Measurements from ENCODE around the gene KRT73.

KRT73 gene

DNA sequence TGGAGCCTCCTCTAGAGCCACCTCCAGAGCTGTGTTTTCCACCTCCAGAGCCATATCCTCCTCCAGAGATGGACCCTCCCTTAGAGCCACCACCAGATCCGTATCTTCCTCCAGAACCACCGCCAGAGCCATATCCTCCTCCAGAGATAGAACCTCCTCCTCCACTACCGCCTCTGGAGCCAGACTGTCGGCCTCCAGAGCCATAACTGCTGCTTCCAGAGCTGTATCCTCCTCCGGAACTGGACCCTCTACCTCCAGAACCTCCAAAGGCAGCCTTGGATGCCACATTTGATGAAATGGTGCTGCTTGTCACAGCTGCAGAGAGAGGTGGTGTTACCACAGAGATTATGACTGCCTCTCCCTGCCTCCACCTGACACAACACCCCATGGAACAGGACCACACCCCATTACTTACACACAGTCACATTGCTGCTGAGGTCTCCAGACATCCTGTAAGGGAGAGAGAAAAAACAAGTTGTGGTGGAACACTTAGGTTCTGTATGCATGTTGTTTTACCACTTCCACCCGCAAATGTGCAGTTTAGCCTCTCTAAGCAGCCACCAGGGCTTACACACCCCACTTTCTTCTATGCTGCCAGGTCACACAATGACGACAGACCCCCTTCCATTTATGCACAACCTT, 26.9 kb upstream of the KRT73 start:
- DNase-seq (ENCODE audit: low read depth): peak; percentile 9

DNA sequence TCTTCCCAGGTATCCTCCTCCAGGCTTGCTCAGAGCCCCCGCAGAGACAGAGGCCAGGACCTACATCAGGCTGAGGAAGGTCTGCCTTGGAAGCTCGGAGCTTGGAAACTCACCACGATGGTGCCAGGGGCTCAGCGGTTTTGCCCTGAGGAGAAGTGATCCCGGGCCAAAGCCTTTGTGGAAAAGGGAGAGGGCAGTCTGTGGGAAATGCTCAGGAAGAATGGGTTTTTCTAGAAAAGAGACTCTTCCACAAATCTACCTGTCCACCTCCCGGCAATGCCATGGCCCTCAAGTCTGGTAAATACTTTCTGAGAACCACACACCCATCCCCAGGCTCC, 25.7 kb upstream of the KRT73 start:
- no peak for DNase-seq (ENCODE audit: low read depth)

DNA sequence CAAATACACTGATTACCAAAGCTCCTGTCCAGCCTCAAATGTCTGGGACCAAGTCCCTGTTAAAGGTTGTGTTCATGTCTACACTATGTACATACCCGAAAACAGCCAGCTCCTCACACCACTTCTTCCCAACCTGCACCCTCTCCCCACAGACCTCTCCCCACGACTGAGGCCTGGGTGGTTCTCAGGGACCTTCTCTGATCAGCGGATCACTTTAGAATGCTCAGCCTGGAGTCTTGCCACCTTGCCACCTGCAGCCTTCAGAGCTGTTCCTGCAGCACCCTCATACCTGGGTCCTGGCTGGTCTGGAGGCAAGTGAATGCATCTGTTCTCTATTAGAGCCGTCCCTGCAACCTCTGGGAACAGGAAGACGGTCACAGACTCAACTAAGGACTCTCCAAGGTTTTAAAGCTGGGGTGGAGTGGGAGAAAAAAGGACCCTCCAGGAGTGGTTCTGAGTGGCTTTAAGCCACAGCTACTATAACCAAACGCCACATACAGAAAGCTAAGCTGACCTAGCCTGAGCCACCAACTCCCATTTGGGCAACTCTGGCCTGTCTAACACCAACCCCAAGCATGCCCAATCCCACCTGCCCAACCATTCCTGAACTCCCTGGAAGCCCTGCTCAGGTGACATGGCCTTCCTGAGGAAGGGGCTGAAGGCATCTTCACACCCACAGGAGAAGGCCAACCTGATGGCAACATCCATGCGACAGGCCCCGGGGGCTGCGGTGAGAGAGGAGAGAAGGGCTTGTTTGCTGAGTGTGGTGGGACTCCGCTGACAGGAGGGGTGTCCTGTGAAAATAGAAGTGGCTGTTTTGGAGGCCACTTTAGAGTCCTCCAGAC, 25.1 kb upstream of the KRT73 start:
- DNase-seq (ENCODE audit: low read depth): no peak

DNA sequence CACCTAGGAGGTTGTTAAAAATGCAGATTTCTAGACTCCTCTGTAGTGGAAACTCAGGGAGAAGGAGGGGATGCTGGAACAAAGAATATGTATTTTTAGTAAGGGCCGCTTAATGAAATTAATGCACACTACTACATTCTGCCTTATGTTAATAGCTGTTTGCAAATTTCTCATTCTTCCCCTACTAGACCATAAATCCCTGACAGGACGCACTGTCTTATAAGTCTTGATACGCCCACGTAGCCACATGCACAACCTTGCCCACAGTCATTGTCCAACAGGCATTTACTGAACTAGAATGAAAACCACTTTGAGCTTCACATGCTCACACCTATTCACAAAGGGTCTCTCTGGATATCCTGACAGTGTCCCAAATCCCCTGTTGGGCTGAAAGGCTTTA, 23.1 kb upstream of the KRT73 start:
- no peak for DNase-seq (ENCODE audit: low read depth)

DNA sequence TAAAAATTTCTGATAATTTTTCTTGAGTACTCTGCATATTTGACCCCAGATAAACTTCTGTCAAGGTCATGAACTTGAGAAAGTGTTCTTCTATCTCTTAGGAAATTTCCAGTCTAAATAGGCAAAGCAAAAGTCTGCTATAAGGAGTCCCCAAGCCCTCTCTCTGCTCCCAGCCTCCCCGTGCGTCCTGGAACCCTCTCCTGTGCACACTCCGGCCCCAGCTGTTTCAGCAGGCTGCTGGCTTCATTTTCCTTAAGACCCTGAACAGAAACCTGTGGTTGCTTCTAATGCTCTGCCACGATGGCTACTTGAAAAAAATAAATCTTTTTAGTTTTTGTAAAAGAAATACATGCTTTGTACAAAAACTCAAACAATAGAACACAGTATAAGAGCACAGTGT, 18.9 kb upstream of the KRT73 start:
- DNase-seq (ENCODE audit: low read depth): no peak

DNA sequence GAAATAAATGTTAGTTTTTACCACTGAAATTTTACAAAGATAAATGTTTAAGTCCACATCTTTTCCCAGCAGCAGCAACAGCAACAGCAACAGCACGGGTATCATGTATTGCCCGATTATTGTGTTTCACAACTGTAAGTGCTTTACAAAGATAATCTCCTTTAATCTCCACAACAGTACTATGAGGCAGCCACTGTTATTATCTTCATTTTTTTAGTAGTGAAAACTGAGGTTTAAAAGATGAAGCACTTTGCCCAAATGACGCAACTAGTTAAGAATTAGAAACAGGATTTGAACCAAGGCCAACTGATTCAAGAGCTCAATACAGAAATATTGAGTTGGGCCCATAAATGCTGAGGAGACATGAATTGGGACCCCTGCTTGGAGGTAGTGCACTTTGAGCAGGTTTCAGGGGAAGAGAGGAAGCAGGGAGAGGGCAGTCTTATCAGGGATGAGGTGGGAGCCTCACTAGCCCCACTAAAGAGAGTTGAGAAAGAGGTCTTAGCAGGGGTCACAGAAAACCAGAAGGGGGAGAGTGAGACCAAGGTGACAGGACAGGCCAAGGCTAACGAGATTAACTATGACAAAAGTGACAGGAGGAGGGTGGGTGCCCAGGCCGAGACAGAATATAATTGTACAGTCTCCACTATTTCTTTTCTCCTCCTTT, 18.4 kb upstream of the KRT73 start:
- DNase-seq (ENCODE audit: low read depth): no peak

DNA sequence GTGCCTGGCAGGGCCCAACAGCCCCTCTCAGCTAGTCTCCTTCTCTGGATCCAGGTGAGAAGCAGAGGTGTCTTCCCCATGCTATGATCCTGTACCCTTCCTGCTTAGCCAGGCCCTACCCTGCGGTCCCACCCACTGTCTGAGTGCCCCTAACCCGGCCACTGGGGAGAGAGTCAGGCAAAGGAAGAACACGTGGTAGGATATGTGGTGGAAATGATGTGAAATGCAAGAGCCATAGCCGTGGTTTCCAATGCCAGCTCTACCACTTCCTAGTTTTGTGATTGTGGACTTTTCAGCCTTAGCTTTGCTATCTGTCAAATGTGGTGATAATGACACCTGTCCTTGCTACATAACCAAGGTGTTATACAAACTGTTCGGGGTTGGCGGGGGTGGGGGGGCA, 17.8 kb upstream of the KRT73 start:
- no peak for DNase-seq (ENCODE audit: low read depth)

DNA sequence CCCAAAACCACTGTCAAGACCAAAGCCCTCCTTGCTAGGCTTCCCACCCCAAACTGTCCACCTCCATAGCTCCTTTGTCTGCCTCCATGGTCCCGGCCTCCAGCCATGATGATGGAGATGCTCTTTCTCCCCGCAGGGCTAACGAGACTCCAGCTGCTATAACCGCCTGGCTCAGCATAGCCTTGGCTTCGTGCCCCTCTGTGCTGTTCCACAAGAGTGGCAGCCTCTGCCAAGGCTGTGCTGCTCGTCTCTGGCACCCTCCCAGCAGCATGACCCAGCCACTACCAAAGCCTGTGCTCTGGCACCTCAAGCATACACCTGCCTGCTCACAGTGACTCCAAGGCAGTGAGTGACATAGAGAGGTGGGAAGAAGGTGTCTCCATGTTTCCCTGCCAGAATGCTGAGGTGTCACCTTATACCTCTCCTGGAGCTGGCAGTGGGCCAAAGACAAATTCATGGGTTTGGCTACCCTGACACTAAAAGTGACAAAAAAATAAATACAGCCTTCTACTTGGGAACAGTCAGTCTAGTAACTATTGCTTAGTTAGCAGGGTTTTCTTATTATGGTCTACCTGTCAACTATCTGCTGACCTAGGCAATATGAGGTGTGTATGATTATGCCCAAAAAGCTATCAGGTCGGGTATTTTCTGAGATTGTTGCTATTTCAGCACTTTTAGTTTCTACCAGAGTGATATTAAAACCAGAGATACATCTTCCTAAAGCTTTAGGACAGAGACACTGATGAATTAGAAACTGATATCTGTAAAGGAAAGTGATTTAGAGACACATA, 16.1 kb upstream of the KRT73 start:
- no peak for DNase-seq (ENCODE audit: low read depth)

DNA sequence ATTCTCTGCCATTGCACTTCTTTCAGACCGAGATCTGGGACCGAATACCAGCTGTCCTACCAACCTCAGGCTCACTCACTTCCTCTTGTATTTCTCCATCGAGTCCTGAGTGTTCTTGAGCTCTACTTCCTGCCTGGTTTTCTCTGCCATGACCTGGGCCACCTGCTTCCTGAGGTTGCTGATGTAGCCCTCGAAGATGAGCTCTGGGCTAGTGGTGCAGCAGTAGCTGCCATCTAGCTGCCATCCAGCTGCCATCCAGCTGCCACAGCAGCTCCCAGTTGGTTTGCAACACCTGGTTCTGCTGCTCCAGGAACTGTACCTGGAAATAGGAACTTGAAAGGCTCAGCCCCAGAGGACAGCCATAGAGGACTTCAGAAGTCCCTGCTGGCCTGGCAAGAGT, 15.0 kb upstream of the KRT73 start:
- no peak for DNase-seq (ENCODE audit: low read depth)

DNA sequence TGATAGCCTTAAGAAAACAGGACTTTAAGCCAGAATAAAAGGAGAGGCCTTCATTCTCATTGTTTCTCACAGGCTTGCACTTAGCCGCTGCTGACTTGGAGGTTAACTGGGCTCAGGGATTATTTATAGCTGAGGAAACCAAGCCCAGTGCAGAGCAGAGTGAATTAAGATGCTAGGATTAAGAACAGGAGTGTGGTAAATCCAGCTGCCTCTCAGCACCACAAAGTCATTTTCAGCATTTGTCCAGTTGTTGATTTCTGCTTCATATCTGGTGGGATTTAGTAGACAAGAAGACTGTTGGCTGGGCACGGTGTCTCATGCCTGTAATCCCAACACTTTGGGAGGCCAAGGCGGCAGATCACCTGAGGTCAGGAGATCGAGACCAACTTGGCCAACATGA, 14.3 kb upstream of the KRT73 start:
- DNase-seq (ENCODE audit: low read depth): no peak

DNA sequence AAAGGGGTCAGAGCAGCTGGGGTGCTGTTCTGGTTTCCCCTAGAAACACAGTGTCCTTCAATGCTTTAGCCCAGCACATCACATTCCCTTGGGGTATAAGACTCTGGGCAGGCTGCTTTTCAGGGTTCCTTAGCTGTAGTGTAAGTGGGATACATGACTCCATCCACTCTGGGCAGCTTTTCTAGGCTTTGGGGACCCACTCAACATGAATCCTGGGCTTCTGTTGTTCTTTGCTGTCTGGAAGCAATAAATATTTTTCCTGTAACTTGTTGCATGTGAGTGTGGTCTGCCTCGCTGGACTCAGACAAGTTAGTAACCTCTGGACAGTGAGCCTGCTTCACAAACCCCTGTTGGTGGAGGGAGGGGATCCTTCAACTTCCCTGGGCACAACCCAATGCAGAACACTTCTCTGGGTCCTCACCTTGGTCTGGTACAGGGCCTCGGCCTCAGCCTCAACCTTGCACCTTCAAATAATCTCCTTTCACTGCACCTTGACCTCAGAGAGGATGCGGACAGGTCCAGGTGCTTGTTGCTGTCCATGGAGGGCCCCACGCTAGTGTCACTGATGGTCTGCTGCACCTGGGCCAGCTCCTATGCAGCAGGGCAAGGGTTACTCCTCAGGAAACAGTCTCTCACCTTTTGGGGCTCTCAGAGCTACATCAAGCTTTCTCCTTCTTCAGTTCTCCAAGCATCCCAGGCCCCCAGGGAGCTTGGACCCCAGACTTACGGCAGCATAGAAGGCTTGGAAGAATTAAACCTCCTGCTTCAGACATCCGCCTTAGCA, 13.5 kb upstream of the KRT73 start:
- DNase-seq (ENCODE audit: low read depth): no peak

DNA sequence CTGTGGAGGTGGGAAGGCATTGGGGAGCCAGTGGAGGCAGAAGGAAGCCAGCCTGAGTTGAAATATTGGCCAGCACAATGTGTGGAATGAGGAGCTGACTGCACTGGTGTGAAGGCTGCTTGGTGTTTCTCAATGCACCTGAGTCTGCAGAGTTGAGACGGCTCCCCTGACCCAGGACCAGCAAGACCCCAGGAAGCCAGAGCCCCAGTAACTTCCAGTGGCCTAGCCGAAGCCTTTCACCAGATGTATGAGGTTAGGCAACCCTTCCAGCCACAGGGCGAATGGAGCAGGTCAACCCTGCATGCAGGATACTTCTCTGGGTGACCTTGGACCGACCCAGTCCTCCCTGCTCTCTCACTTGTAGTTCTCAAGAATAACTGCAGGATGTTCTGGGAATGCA, 12.9 kb upstream of the KRT73 start:
- DNase-seq (ENCODE audit: low read depth): no peak

DNA sequence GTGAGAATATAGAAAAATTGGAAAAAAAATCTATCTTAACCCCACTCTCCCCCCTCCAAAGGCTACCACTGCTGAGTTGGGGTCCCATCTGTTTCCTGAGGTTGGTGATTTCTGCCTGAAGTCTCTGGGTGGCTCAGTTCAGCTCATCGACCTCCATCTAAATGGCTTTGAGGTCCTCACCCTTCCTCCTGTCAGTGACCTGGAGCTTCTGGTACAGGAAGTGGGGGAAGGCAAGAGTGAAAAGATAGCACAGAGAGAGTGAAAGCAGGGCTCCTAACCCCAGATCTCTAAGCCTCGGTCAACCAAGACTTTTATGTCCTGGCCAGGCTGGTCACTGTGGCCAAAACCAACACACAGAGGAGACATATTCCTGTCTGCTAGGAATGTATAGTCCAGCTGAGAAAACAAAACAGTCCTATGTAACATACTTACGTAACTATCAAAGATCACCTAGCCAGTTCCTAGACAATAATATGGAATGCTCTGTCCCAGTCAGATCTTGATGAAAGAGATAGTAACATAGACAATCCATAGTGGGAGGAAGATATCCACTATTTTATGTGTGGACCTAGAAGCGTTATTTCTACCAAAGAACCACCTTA, 12.3 kb upstream of the KRT73 start:
- DNase-seq (ENCODE audit: low read depth): no peak

DNA sequence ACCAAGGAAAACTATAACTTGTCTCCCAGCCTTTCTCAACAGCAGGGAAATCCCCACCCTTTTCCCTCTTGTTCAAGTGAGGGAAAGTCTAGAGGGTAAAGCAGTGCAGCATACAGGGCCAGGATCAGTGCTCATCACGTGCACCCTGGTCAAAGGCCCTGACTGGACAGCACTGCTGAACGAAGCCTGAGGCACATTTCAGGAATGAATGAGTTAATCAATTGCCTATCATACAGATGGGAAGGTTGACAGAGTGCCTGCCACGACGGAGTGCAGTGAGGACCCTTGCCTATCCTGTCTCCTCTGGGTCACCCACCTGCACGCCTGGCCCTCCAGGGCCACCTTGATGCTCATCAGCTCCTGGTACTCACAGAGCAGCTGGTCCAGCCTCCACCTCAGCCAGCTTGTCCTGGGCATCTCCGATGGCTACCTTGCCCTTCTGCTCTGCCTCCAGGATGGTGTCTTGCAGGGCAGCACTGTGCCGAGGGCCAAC, 11.7 kb upstream of the KRT73 start:
- no peak for DNase-seq (ENCODE audit: low read depth)

DNA sequence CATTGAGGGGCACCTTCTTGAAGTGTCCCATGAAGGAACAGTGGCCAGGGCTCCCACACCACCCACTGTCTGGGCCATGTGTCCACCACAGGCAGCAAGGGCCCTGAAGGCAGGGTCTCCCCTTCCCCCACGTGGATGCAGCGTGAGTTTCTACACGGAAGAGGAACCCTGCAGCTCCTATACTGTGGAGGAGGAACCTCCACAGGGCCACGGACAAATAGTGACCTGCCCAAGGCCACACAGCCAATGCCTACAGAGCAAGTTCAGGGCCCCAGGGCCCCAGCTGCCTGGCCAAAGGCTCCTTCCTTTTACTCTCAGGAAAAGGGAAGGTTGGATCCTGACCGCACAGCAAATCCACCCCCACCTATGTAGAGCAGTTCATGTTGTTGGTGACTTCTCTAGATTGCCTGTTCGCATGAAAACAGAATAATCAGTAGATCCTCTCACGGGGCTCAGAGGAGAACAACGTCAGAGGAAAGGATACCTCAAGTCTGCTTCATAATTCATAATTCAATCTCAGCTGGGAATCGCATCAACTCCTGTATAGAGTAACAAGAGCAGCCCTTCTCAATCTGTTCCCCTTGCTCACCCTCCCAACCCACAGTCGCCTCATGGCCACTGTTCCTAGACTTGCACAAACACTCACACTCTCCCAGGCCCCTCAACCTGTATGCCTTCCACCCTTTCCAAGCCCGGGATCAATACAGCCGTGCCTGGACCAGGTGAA, 11.1 kb upstream of the KRT73 start:
- no peak for DNase-seq (ENCODE audit: low read depth)

DNA sequence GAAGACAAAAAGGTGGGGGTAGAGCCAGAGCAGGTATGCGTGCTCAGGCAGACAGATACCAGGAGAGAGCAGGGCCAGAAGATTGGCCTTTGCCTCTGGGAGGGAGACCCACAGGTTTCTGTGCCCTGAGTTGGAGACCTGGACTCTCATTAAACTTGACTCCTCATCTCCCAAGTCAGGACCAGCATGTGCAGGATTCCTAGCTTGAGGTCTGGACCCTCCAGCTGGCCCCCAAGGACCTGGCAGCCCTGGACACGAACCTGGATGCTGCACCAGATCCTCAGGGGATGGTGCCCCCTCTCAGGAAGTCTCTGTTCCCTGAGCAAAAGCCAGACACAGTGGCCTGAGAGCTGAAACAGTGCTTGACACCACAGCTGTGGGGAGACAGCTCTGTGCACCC, 10.5 kb upstream of the KRT73 start:
- DNase-seq (ENCODE audit: low read depth): no peak

DNA sequence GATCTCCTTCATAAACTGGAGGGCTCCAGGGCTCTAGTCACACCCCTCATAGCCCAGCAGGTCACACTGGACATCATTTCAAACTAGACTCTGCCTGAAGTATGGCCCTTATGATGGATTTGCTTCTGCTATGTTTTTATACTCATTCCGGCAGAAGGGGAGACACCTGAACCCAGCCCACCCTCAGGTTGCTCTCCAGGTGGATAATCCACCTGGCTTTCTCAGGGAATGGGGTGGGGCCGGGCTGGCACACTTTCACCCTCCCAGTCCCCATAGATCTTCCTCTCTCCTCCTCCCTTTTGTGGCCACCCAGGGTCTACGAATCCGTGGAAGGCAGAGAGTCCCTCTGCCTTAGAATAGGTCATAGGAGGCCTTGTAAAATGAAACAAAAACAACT, 9.8 kb upstream of the KRT73 start:
- DNase-seq (ENCODE audit: low read depth): no peak

DNA sequence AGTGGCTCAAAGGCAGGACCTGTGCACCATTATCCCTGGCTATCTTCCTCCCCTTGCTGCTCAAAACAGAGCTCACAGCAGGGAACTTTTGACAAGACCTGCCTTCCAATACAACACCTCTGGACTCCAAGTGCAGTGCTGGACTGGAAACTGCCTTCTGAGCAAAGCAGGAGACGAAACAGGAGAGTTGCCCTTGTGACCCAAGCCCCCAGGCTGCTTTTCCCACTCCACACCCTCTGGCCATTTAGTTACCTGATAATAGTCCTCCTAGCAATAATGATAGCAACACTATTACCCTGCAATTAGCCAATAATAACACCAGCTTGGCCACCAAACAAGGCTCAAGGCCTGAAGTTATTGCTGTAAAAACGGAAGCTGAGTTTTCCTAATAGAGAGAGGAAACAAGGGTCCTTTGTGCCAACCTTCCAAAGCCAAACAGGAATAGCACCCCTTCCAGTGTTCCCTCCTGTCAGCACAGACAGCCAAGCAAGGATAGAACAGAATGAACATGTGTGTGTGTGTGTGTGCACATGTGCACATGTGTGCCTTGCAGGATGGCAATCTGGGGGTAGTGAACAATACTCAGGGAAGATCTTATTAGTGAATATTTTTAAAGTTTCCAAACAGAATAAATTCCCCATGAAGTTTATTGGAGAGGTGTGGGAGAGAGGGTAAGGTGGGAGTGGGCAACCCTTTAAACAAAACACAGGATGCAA, 9.2 kb upstream of the KRT73 start:
- DNase-seq (ENCODE audit: low read depth): no peak

DNA sequence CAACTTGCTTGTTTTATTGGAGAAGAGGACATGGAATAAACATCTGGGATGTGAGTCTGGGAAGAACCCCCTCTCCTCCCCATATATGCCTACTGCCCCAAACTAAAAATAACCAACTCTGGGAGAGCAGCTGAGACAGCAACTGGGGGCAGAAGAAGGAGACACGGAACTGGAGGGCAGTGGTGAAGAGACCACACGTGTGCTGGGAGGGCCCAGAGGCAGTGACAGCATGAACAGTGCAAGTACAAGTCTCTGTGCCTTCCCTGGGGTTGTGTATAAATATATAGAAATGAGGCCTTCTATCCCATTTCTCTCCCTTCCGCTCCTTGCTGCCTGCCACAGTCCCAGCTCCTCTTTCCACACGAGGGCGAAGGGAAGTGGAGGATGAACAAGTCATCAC, 4.0 kb upstream of the KRT73 start:
- no peak for DNase-seq (ENCODE audit: low read depth)

DNA sequence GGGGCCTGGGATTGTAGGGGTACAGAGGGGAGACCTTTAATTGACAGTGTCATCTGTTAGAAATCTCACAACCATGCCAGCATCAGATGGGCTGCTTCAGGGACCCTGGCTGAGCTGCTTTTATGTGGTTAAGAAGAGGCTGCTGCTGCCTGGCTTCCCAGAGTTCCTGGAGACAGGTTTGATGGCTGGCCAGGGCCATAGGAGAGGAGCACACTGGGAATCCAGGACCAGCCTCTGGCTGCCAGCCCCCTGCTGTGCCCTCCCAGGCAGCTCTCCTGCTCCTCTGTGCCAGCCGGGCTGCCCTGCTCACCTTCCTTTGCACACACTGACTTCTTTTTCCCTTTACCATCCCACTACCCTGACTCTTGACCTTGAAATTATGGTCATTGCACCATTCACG, 507 bp upstream of the KRT73 start:
- DNase-seq (ENCODE audit: low read depth): no peak
